Measurements from ENCODE around the gene HSPA12A. TPM values are rescaled to one million over a fixed set of nuclear protein-coding genes. Genes with fewer than 3 reads are reported as not detected.
A peak's percentile ranks its signal among the peaks of the same experiment; 100 is the strongest.

HSPA12A gene
- total and polyA plus RNA-seq, 3 experiments from 2014 or later: 0.04 to 0.07 TPM; not detected in 1

GRCh38 chr10:116707981-116708380 is 34.4 kb downstream of the HSPA12A start:
- Histone ChIP-seq H3K27me3 (ENCODE audit: insufficient read depth, low read length, poor library complexity, severe bottlenecking) (no peaks in the 10 kb centered on the region), H3K4me3 (ENCODE audit: low read length) (no peak overlapping the region), H3K4me1 (ENCODE audit: insufficient read depth, low read length) (no peaks in the 10 kb centered on the region), H3K27ac (ENCODE audit: low read depth, low read length) (no peak overlapping the region), H3K9me3 (ENCODE audit: low read length) (no peaks in the 10 kb centered on the region), H3K36me3 (ENCODE audit: insufficient read depth, low read length) (no peaks in the 10 kb centered on the region)
- Mint-ChIP-seq H3K27ac (no peak overlapping the region), H3K36me3 (no peaks in the 10 kb centered on the region), H3K9me3 (no peaks in the 10 kb centered on the region), H3K4me3 (no peak overlapping the region), H3K4me1 (no peaks in the 10 kb centered on the region), H3K27me3 (peaks cover 3 to 9% of the 10 kb centered on the region in 2 donors)
- CTCF ChIA-PET: no interaction called here
- POLR2A ChIA-PET: no interaction called here
- DNase-seq: no peak

DNA sequence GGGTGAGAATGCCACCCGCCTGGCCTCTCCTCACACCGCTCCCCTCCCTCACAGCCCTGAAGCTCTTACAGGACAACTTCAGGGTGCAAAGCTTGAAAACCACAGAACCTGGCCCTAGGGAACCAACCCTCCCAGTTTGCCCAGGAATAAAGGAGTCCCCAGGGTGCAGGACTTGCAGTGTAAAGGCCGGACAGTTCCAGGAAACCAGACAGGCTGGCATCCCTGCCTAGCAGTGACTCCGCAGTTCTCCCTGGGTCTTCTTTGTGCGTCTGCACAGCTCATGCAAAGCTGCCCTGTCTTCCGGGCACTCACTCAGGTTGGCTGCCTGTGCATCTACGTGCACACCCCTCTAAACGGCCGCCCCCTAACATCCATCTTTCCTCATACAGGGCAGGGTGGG is 36.1 kb downstream of the HSPA12A start:
- no peak overlapping the region for H3K4me3 ChIP-seq (ENCODE audit: low read length)
- POLR2A ChIA-PET: no interaction called here
- peaks cover 9 to 16% of the 10 kb centered on the region in 2 donors for H3K27me3 Mint-ChIP-seq

GRCh38 chr10:116705498-116705897 is 36.9 kb downstream of the HSPA12A start:
- Histone ChIP-seq H3K27ac (ENCODE audit: low read depth, low read length) (no peak overlapping the region), H3K4me1 (ENCODE audit: insufficient read depth, low read length) (no peaks in the 10 kb centered on the region), H3K27me3 (ENCODE audit: insufficient read depth, low read length, poor library complexity, severe bottlenecking) (no peaks in the 10 kb centered on the region), H3K9me3 (ENCODE audit: low read length) (no peaks in the 10 kb centered on the region), H3K4me3 (ENCODE audit: low read length) (no peak overlapping the region), H3K36me3 (ENCODE audit: insufficient read depth, low read length) (no peaks in the 10 kb centered on the region)
- Mint-ChIP-seq H3K4me3 (no peak overlapping the region), H3K36me3 (no peaks in the 10 kb centered on the region), H3K4me1 (no peaks in the 10 kb centered on the region), H3K27ac (no peak overlapping the region), H3K9me3 (no peaks in the 10 kb centered on the region), H3K27me3 (peaks cover 9 to 13% of the 10 kb centered on the region in 2 donors)
- DNase-seq: no peak
- ChIA-PET CTCF (no interaction called here), POLR2A (no interaction called here)

More for the DNA sequence above, 36.1 kb downstream of the HSPA12A start:
- Mint-ChIP-seq H3K9me3 (no peaks in the 10 kb centered on the region), H3K36me3 (no peaks in the 10 kb centered on the region), H3K4me3 (no peak overlapping the region), H3K4me1 (no peaks in the 10 kb centered on the region), H3K27ac (no peak overlapping the region)
- Histone ChIP-seq H3K36me3 (ENCODE audit: insufficient read depth, low read length) (no peaks in the 10 kb centered on the region), H3K27ac (ENCODE audit: low read depth, low read length) (no peak overlapping the region), H3K27me3 (ENCODE audit: insufficient read depth, low read length, poor library complexity, severe bottlenecking) (no peaks in the 10 kb centered on the region), H3K9me3 (ENCODE audit: low read length) (no peaks in the 10 kb centered on the region), H3K4me1 (ENCODE audit: insufficient read depth, low read length) (no peaks in the 10 kb centered on the region)
- CTCF ChIA-PET: no interaction called here
- DNase-seq: no peak

DNA sequence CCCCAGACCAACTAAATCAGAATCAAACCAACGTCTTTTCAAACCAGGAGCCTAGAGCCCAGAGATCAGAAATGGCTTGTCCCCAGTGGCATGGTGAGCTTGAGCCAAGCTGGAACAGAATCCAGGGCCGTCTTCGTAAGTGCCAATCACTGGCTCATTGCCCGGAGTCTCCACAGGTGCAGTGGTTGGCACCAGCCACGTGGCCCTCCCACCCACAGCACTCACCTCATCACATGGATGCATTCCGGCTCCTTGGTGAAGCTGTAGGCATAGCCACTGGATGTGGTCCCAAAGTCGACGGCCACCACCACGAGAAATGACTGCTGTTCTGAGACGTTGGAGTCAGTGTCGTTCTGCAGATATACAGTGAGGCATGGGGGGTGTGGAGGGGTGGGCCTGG is 37.4 kb downstream of the HSPA12A start:
- Histone ChIP-seq H3K4me3 (ENCODE audit: low read length) (no peak overlapping the region), H3K9me3 (ENCODE audit: low read length) (no peaks in the 10 kb centered on the region), H3K36me3 (ENCODE audit: insufficient read depth, low read length) (no peaks in the 10 kb centered on the region), H3K27me3 (ENCODE audit: insufficient read depth, low read length, poor library complexity, severe bottlenecking) (no peaks in the 10 kb centered on the region), H3K27ac (ENCODE audit: low read depth, low read length) (no peak overlapping the region), H3K4me1 (ENCODE audit: insufficient read depth, low read length) (no peaks in the 10 kb centered on the region)
- CTCF ChIA-PET: no interaction called here
- Mint-ChIP-seq H3K27ac (peak overlapping the region in 1 of 8 donors; percentile 58), H3K27me3 (peaks cover 9 to 13% of the 10 kb centered on the region in 2 donors), H3K4me1 (no peaks in the 10 kb centered on the region), H3K9me3 (no peaks in the 10 kb centered on the region), H3K4me3 (no peak overlapping the region), H3K36me3 (no peaks in the 10 kb centered on the region)
- DNase-seq: no peak
- POLR2A ChIA-PET: no interaction called here

GRCh38 chr10:116702165-116702564 is 40.2 kb downstream of the HSPA12A start:
- H3K9me3 ChIP-seq (ENCODE audit: low read length): no peaks in the 10 kb centered on the region
- H3K4me3 ChIP-seq (ENCODE audit: low read length): no peak overlapping the region
- H3K4me3 Mint-ChIP-seq: no peak overlapping the region
- no peaks in the 10 kb centered on the region for H3K36me3 Mint-ChIP-seq
- no peaks in the 10 kb centered on the region for H3K36me3 ChIP-seq (ENCODE audit: insufficient read depth, low read length)
- H3K27ac ChIP-seq (ENCODE audit: low read depth, low read length): no peak overlapping the region
- H3K27me3 ChIP-seq (ENCODE audit: insufficient read depth, low read length, poor library complexity, severe bottlenecking): no peaks in the 10 kb centered on the region
- H3K27ac Mint-ChIP-seq: no peak overlapping the region
- H3K4me1 ChIP-seq (ENCODE audit: insufficient read depth, low read length): no peaks in the 10 kb centered on the region
- peaks cover 9 to 14% of the 10 kb centered on the region in 2 donors for H3K27me3 Mint-ChIP-seq
- no peaks in the 10 kb centered on the region for H3K4me1 Mint-ChIP-seq
- POLR2A ChIA-PET: no interaction called here
- no peaks in the 10 kb centered on the region for H3K9me3 Mint-ChIP-seq
- CTCF ChIA-PET: no interaction called here
- DNase-seq: no peak

- Mint-ChIP-seq H3K27ac (no peak overlapping the region), H3K36me3 (no peaks in the 10 kb centered on the region), H3K4me3 (no peak overlapping the region), H3K27me3 (peaks cover 6 to 14% of the 10 kb centered on the region in 2 donors), H3K4me1 (no peaks in the 10 kb centered on the region), H3K9me3 (peaks cover 0 to under 1% (median 0%) of the 10 kb centered on the region in 5 donors)
- DNase-seq: no peak
- POLR2A ChIA-PET: no interaction called here
- no peaks in the 10 kb centered on the region for H3K27me3 ChIP-seq (ENCODE audit: insufficient read depth, low read length, poor library complexity, severe bottlenecking)
- H3K9me3 ChIP-seq (ENCODE audit: low read length): no peaks in the 10 kb centered on the region
- no peaks in the 10 kb centered on the region for H3K36me3 ChIP-seq (ENCODE audit: insufficient read depth, low read length)
- H3K27ac ChIP-seq (ENCODE audit: low read depth, low read length): no peak overlapping the region
- H3K4me1 ChIP-seq (ENCODE audit: insufficient read depth, low read length): no peaks in the 10 kb centered on the region
- no peak overlapping the region for H3K4me3 ChIP-seq (ENCODE audit: low read length)
- CTCF ChIA-PET: no interaction called here
These were observed 42.8 kb downstream of the HSPA12A start for GRCh38 chr10:116699471-116700150.

GRCh38 chr10:116699049-116699448 is 43.3 kb downstream of the HSPA12A start:
- Mint-ChIP-seq H3K27me3 (peaks cover 6 to 14% of the 10 kb centered on the region in 2 donors), H3K4me1 (no peaks in the 10 kb centered on the region), H3K27ac (no peak overlapping the region), H3K4me3 (no peak overlapping the region), H3K36me3 (no peaks in the 10 kb centered on the region), H3K9me3 (peaks cover 0 to 2% (median 0%) of the 10 kb centered on the region in 5 donors)
- H3K4me3 ChIP-seq (ENCODE audit: low read length): no peak overlapping the region
- no peak overlapping the region for H3K27ac ChIP-seq (ENCODE audit: low read depth, low read length)
- ChIA-PET POLR2A (no interaction called here), CTCF (no interaction called here)
- H3K36me3 ChIP-seq (ENCODE audit: insufficient read depth, low read length): no peaks in the 10 kb centered on the region
- DNase-seq: no peak
- H3K4me1 ChIP-seq (ENCODE audit: insufficient read depth, low read length): no peaks in the 10 kb centered on the region
- no peaks in the 10 kb centered on the region for H3K27me3 ChIP-seq (ENCODE audit: insufficient read depth, low read length, poor library complexity, severe bottlenecking)
- no peaks in the 10 kb centered on the region for H3K9me3 ChIP-seq (ENCODE audit: low read length)

- ChIA-PET POLR2A (no interaction called here), CTCF (no interaction called here)
- peaks cover 6 to 14% of the 10 kb centered on the region in 2 donors for H3K27me3 Mint-ChIP-seq
- H3K4me3 Mint-ChIP-seq: no peak overlapping the region
- no peak overlapping the region for H3K27ac ChIP-seq (ENCODE audit: low read depth, low read length)
- no peaks in the 10 kb centered on the region for H3K9me3 ChIP-seq (ENCODE audit: low read length)
- H3K27ac Mint-ChIP-seq: peak overlapping the region in 1 of 8 donors; percentile 29
- H3K9me3 Mint-ChIP-seq: peaks cover 0 to 2% (median 0%) of the 10 kb centered on the region in 5 donors
- no peaks in the 10 kb centered on the region for H3K27me3 ChIP-seq (ENCODE audit: insufficient read depth, low read length, poor library complexity, severe bottlenecking)
- no peaks in the 10 kb centered on the region for H3K4me1 Mint-ChIP-seq
- no peaks in the 10 kb centered on the region for H3K36me3 ChIP-seq (ENCODE audit: insufficient read depth, low read length)
- H3K4me3 ChIP-seq (ENCODE audit: low read length): no peak overlapping the region
- H3K36me3 Mint-ChIP-seq: no peaks in the 10 kb centered on the region
- DNase-seq: no peak
- H3K4me1 ChIP-seq (ENCODE audit: insufficient read depth, low read length): no peaks in the 10 kb centered on the region
These were observed 44.0 kb downstream of the HSPA12A start for GRCh38 chr10:116698364-116698763.

Data from CD8-positive, alpha-beta memory T cell (primary cell).